ENCODE measurements around the gene IL17A.

IL17A gene

DNA sequence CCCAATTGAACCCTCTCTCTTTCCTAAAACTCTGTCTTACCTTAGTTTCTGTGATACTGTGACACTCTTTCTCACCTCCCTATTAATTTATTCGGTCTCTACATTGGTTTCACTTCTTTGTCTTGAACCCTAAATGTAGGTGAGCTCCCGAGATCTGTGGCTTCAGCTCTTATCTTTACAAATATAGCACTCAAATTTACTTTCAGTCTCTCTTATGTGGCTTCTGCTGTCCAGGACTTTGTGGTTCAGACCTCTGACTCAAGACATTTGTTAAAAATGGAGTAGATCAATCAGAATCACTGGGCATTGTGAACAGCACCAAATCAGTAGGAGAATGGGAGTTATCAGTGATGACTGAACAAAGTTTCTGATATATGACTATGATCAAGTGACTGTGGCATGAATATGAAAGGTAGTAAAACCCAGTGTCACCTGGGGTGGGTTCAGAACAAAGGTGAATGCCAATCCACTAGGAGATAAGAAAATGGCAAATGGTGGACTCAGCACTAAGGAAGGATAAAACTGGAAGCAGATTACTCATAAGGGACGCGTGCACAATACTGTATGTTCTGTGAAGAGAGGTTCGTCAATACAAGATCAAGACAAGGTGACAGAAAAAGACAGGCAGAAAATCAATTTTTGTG is 30.9 kb downstream of the IL17A start:
- H3K36me3 Mint-ChIP-seq (ENCODE audit: low read depth), result no peaks in the 10 kb centered on the region
- H3K27me3 Mint-ChIP-seq, result peaks cover 39% of the 10 kb centered on the region
- H3K9me3 Mint-ChIP-seq, result no peaks in the 10 kb centered on the region
- no peak overlapping the region for H3K4me3 Mint-ChIP-seq
- H3K27ac Mint-ChIP-seq, result no peak overlapping the region
- peaks cover 22% of the 10 kb centered on the region for H3K4me1 Mint-ChIP-seq (ENCODE audit: low read depth)

DNA sequence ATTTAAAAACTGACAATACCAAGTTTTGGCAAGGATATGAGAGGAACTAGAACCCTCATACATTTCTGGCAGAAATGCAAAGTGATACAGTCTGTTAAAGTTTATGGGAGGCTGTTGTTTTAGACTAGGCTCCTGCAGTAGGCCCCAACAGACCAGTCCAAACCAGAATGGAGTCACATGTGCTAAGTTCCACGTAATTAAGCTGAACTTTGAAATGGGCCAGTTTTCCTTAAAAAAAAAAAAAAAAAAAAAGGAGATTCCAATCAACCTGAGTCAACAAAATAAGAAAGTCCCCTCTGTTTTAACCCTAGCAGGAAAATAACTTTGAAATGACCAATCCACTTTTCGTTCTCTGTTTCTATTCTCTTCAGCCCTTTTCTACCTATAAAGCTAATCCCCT is 31.6 kb downstream of the IL17A start:
- no peaks in the 10 kb centered on the region for H3K9me3 Mint-ChIP-seq
- no peak overlapping the region for H3K27ac Mint-ChIP-seq
- peaks cover 20% of the 10 kb centered on the region for H3K4me1 Mint-ChIP-seq (ENCODE audit: low read depth)
- H3K27me3 Mint-ChIP-seq, result peaks cover 37% of the 10 kb centered on the region
- no peaks in the 10 kb centered on the region for H3K36me3 Mint-ChIP-seq (ENCODE audit: low read depth)
- no peak overlapping the region for H3K4me3 Mint-ChIP-seq

GRCh38 chr6:52221302-52221701 is 35.1 kb downstream of the IL17A start:
- Mint-ChIP-seq H3K27ac (peak overlapping the region; percentile 70), H3K36me3 (ENCODE audit: low read depth) (no peaks in the 10 kb centered on the region), H3K9me3 (no peaks in the 10 kb centered on the region), H3K4me3 (peak overlapping the region; percentile 39), H3K27me3 (peaks cover 62% of the 10 kb centered on the region), H3K4me1 (ENCODE audit: low read depth) (peaks cover 16% of the 10 kb centered on the region)

DNA sequence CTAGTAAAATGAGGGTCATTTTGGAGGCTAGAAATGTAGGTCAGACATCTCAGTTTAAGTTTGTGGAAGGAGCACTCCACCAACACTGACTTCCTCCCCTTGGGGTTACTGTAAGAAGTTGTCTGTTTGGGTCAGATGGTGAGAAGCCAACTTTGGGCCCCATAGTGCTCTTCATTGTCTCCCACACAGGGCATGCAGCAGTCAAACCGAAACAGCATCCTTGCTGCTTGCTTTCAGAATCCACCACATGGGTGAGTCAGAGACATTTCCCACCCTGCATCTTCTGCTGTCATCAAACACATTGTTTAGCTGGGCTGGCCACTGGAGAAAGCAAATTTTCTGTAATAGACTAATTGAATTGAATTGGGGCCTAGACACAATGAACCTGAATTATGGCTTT is 41.3 kb downstream of the IL17A start:
- Mint-ChIP-seq H3K9me3 (no peaks in the 10 kb centered on the region), H3K36me3 (ENCODE audit: low read depth) (no peaks in the 10 kb centered on the region), H3K27me3 (peaks cover 54% of the 10 kb centered on the region), H3K27ac (peak overlapping the region; percentile 18), H3K4me1 (ENCODE audit: low read depth) (peaks cover 38% of the 10 kb centered on the region), H3K4me3 (no peak overlapping the region)

DNA sequence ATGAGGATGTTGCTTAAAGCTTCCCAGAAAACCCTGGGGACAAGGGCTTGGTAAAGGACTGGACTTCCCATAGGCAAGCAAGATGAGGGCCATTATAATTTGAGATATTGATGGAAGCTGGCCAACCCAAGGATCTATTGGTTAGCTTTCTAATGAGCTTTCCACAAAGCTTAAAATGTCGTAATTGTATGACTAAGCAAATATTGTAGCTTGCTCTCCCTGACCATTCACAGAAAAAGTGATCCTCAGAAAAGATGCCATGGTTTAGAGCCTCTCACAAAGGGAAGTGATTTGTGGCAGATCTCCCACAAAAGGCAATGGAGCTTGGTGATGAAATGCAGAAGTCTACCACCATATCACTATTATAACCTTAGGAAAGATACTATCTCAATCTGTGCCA is 44.5 kb downstream of the IL17A start:
- Mint-ChIP-seq H3K27me3 (peaks cover 44% of the 10 kb centered on the region), H3K36me3 (ENCODE audit: low read depth) (no peaks in the 10 kb centered on the region), H3K9me3 (no peaks in the 10 kb centered on the region), H3K4me1 (ENCODE audit: low read depth) (peaks cover 43% of the 10 kb centered on the region), H3K4me3 (no peak overlapping the region), H3K27ac (no peak overlapping the region)

- Mint-ChIP-seq H3K27me3 (peaks cover 49% of the 10 kb centered on the region), H3K9me3 (no peaks in the 10 kb centered on the region), H3K4me1 (ENCODE audit: low read depth) (peaks cover 43% of the 10 kb centered on the region), H3K4me3 (no peak overlapping the region), H3K36me3 (ENCODE audit: low read depth) (no peaks in the 10 kb centered on the region), H3K27ac (peak overlapping the region; percentile 72)
Measured at GRCh38 chr6:52231406-52232127, 45.4 kb downstream of the IL17A start.

- peaks cover 61% of the 10 kb centered on the region for H3K27me3 Mint-ChIP-seq
- H3K27ac Mint-ChIP-seq, result no peak overlapping the region
- no peak overlapping the region for H3K4me3 Mint-ChIP-seq
- H3K36me3 Mint-ChIP-seq (ENCODE audit: low read depth), result no peaks in the 10 kb centered on the region
- peaks cover 30% of the 10 kb centered on the region for H3K4me1 Mint-ChIP-seq (ENCODE audit: low read depth)
- H3K9me3 Mint-ChIP-seq, result no peaks in the 10 kb centered on the region
Measured at GRCh38 chr6:52233005-52233404, 46.8 kb downstream of the IL17A start.

GRCh38 chr6:52233975-52234823 is 48.0 kb downstream of the IL17A start:
- H3K4me3 Mint-ChIP-seq, result no peak overlapping the region

More at GRCh38 chr6:52233975-52234823, 48.0 kb downstream of the IL17A start:
- Mint-ChIP-seq H3K27me3 (peaks cover 61% of the 10 kb centered on the region), H3K9me3 (no peaks in the 10 kb centered on the region), H3K4me1 (ENCODE audit: low read depth) (peaks cover 23% of the 10 kb centered on the region), H3K27ac (no peak overlapping the region), H3K36me3 (ENCODE audit: low read depth) (no peaks in the 10 kb centered on the region)

Data from stimulated activated naive CD8-positive, alpha-beta T cell treated with anti-CD3 and anti-CD28 coated beads, Interleukin-15, Interleukin-2, amounts not matched to agents 100 ng/mL and 50 ng/mL, for 24 hours (primary cell).